ENCODE data around the gene MMAA.
A peak's percentile ranks its signal among the peaks of the same experiment; 100 is the strongest.
"Not testable (repeated sequence)": the region's sequence is repeated elsewhere in the genome, so short reads cannot be mapped to it uniquely, and the experiment has no call there.

The MMAA gene

GRCh38 chr4:145618932-145619638 lies at the start of gene MMAA:
TSS of gene MMAA (plus strand) at chr4:145619385. CDS start at chr4:145639140, 19,755 bp downstream.
- peak within 1 kb of the TSS; percentile 86 for H3K4me3 ChIP-seq (replicated peaks; ENCODE audit: low read depth, low read length)
- peak; percentile 76 for DNase-seq (ENCODE audit: extremely low read depth, low read depth)
- TF ChIP-seq CTCF (IDR thresholded peaks at IDR 0.05; ENCODE audit: low read depth, low read length, missing control alignments) = peak; percentile 76

GRCh38 chr4:145574546-145574945 lies 44.6 kb upstream of the MMAA start:
- not testable (repeated sequence) for DNase-seq (ENCODE audit: extremely low read depth, low read depth); H3K4me3 ChIP-seq (replicated peaks; ENCODE audit: low read depth, low read length)

GRCh38 chr4:145580906-145581305 lies 38.3 kb upstream of the MMAA start:
- TF ChIP-seq CTCF (IDR thresholded peaks at IDR 0.05; ENCODE audit: low read depth, low read length, missing control alignments) = no peak
- DNase-seq (ENCODE audit: extremely low read depth, low read depth) = no peak
- H3K4me3 ChIP-seq (replicated peaks; ENCODE audit: low read depth, low read length) = no peak overlapping the region

GRCh38 chr4:145583191-145584055 lies 35.8 kb upstream of the MMAA start:
- DNase-seq (ENCODE audit: extremely low read depth, low read depth) = no peak
- no peak for TF ChIP-seq CTCF (IDR thresholded peaks at IDR 0.05; ENCODE audit: low read depth, low read length, missing control alignments)
- no peak overlapping the region for H3K4me3 ChIP-seq (replicated peaks; ENCODE audit: low read depth, low read length)

GRCh38 chr4:145587088-145587754 lies 32.0 kb upstream of the MMAA start:
- no peak for TF ChIP-seq CTCF (IDR thresholded peaks at IDR 0.05; ENCODE audit: low read depth, low read length, missing control alignments)
- no peak for DNase-seq (ENCODE audit: extremely low read depth, low read depth)
- H3K4me3 ChIP-seq (replicated peaks; ENCODE audit: low read depth, low read length) = no peak overlapping the region

- DNase-seq (ENCODE audit: extremely low read depth, low read depth); H3K4me3 ChIP-seq (replicated peaks; ENCODE audit: low read depth, low read length): not testable (repeated sequence)
Measured at GRCh38 chr4:145589381-145589780, 29.8 kb upstream of the MMAA start.

- no peak for TF ChIP-seq CTCF (IDR thresholded peaks at IDR 0.05; ENCODE audit: low read depth, low read length, missing control alignments)
- H3K4me3 ChIP-seq (replicated peaks; ENCODE audit: low read depth, low read length) = no peak overlapping the region
- no peak for DNase-seq (ENCODE audit: extremely low read depth, low read depth)
Measured at GRCh38 chr4:145589916-145590702, 29.1 kb upstream of the MMAA start.
